Right lobe of liver (tissue), 4 donors: Measurements from ENCODE around the gene FBLN1.

ENCODE experiments used
- POLR2A ChIP-seq: fragments of 450-650 bp; IDR thresholded peaks from one replicate; pipeline ENCODE4 v1.6.1; 2017; ENCODE audit warnings: antibody characterized with exemption, mild to moderate bottlenecking
- TF ChIP-seq, protein P1 (sequence below), 4 donors: fragments of 200-600 bp in 3 of 4; fragments of 450-650 bp in 1 of 4; IDR thresholded peaks; one replicate each; pipeline versions ENCODE4 v1.5.1 to v1.8.0; 2016 to 2022; ENCODE audit warnings: antibody characterized with exemption in 4 of 4, mild to moderate bottlenecking in 2 of 4
- donor health status: DM: no; HTN: no; CAD: no.
- donor health status: DM: no; HTN: no; CAD: no.
- donor health status: DM: no; HTN: yes; CAD: no.

DNA sequence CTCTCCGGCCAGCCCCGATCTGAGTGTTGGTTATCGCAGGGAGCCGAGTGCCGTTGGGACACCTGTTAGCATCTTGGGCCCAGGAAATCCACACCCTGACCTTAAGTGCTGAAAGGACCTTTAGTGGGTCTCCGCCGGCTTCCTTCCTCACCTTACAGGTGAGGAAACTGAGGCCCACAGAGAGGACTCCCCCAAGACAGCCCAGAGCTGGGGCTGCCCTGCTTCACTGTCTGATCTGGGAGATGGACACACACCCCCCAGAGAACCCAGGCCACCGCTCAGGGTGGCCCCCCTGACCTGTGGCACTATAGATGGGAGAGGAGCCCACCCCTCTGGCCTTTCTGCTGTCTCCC is 73.6 kb downstream of the FBLN1 start:
- TF ChIP-seq, protein P1, sequence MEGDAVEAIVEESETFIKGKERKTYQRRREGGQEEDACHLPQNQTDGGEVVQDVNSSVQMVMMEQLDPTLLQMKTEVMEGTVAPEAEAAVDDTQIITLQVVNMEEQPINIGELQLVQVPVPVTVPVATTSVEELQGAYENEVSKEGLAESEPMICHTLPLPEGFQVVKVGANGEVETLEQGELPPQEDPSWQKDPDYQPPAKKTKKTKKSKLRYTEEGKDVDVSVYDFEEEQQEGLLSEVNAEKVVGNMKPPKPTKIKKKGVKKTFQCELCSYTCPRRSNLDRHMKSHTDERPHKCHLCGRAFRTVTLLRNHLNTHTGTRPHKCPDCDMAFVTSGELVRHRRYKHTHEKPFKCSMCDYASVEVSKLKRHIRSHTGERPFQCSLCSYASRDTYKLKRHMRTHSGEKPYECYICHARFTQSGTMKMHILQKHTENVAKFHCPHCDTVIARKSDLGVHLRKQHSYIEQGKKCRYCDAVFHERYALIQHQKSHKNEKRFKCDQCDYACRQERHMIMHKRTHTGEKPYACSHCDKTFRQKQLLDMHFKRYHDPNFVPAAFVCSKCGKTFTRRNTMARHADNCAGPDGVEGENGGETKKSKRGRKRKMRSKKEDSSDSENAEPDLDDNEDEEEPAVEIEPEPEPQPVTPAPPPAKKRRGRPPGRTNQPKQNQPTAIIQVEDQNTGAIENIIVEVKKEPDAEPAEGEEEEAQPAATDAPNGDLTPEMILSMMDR (IDR thresholded peaks at IDR 0.05) = no peak
- TF ChIP-seq POLR2A = no peak
